Activated CD8-positive, alpha-beta memory T cell treated with anti-CD3 and anti-CD28 coated beads for 48 hours (primary cell): ENCODE data around the gene MRPL24.
"Not testable (repeated sequence)": the region's sequence is repeated elsewhere in the genome, so short reads cannot be mapped to it uniquely, and the experiment has no call there.

Source experiments
- DNase-seq, 3 experiments: peaks; one replicate each; pipeline ENCODE4 v3.0.0-alpha.2; 2020; ENCODE audit warnings: low read depth in 2 of 3, low spot score in 2 of 3

Gene MRPL24

DNA sequence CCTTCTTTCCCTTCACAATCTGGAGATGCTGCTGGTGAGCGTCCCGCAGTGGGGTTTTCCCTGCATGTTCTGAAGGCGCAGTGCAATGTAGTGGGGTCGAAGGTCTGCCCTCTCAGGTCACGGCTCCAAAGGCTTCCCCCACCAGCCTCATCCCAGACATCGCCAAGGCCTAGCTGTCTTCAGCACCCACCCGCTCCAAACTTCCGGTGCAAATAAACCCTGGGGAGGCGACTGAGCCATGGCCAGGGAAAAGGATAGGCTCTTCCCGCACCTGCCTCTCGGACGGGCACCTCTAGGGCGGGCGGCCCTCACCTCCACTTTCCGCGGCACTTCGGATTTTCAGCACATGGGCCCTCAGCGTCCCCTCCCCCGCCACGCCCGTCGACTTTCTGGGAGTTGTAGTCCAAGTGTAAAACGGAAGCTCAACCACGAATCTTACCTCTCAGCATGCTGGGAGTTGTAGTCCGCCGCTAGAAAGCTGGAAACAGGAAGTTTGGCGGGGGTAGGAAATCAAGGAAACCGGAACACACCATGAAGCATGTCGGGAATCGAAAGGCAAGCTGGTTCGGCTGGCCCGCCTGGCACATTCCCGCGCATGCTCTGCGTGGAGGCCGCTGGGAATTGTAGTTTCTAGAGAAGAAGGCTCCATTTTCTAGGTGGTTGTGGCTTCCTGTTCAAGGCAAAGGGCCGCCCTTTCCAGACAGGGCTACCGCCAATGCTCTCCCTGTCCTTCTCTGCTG lies at the start of gene MRPL24:
Gene MRPL24, minus strand, starts transcription at position 348 of the 740 bp plus-strand sequence. CDS start 2,384 bp downstream, outside the sequence.
- peak; percentile 83 to 91 (median 85) for DNase-seq

- no peak for DNase-seq
Measured at GRCh38 chr1:156789621-156790318, 48.9 kb upstream of the MRPL24 start.

- DNase-seq: no peak
Measured at GRCh38 chr1:156788136-156788535, 47.2 kb upstream of the MRPL24 start.

GRCh38 chr1:156786640-156787039 lies 45.8 kb upstream of the MRPL24 start:
- DNase-seq: no peak

DNA sequence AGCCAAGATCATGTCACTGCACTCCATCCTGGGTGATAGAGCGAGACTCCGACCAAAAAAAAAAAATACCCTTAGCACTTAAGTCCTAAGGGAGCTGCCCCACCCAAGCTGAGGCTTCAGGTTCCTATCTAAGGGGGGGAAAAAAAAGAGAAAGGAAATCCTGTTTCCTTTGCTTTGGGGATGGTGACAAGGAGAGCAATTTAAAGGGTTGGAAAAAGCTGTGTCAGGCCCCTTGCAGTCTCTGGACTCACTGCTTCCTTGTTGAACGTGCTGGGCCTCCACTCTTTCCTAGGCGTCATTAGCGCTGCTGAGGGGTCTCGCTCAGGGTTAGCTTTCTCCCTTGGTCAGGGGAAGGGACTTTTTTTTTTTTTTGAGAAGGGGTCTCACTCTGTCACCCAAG lies 44.6 kb upstream of the MRPL24 start:
- no peak for DNase-seq

GRCh38 chr1:156781585-156782186 lies 40.8 kb upstream of the MRPL24 start:
- no peak for DNase-seq

GRCh38 chr1:156777573-156777972 lies 36.7 kb upstream of the MRPL24 start:
- no peak for DNase-seq

DNA sequence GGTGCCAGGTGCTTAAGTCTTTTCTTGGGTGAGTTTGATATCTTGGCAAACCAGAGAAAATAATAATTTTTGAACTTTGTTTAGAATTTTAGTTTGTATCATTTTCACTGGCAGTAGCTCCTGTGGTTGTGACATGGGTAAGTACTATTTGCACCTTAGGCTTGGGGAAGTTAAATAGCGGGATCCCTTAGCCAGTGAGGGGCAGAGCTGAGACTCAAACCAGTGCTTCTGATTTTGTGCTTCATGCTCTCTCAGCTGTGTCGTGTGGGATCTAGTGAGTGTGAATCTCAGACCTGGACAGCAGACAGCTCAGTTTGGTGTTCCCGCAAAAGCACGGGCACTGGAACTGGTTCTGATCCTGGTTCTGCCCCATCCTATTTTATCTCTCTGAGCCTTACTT lies 36.1 kb upstream of the MRPL24 start:
- DNase-seq: no peak

- no peak for DNase-seq
Measured at GRCh38 chr1:156775799-156776198, 34.9 kb upstream of the MRPL24 start.

- no peak for DNase-seq
Measured at GRCh38 chr1:156773607-156774006, 32.7 kb upstream of the MRPL24 start.

GRCh38 chr1:156772728-156773497 lies 32.0 kb upstream of the MRPL24 start:
- DNase-seq: no peak

DNA sequence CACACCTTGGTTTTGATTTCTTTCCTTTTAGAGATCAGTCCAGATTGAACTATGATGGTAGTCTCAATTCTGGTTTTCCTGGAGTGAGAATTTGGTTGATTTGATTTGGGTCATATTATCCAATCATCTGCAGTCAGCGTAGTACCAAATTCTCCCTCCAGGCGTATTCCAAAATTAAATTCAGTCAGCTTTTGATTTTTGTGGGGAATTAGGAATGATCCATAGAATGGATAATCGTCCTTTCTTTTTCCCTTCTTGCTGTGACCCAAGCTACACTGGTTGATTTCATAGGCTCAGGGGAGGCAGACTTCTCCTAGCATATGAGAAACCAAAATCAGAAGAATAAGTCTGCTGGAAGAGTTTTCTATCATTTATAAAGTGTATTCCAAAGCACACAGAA lies 31.3 kb upstream of the MRPL24 start:
- no peak for DNase-seq

GRCh38 chr1:156768610-156769295 lies 27.9 kb upstream of the MRPL24 start:
- no peak for DNase-seq

GRCh38 chr1:156767879-156768604 lies 27.2 kb upstream of the MRPL24 start:
- DNase-seq: peak in 1 of 3 experiments; percentile 11

GRCh38 chr1:156767101-156767878 lies 26.4 kb upstream of the MRPL24 start, which contains the start of gene PRCC:
PRCC (plus strand) TSS chr1:156767535; CDS start chr1:156767772, 237 bp downstream.
- peak; percentile 76 to 91 (median 83) for DNase-seq

- no peak for DNase-seq
Measured at GRCh38 chr1:156766298-156767100, 25.6 kb upstream of the MRPL24 start.

GRCh38 chr1:156765666-156766065 lies 24.8 kb upstream of the MRPL24 start:
- no peak for DNase-seq

GRCh38 chr1:156765136-156765535 lies 24.2 kb upstream of the MRPL24 start:
- not testable (repeated sequence) for DNase-seq

DNA sequence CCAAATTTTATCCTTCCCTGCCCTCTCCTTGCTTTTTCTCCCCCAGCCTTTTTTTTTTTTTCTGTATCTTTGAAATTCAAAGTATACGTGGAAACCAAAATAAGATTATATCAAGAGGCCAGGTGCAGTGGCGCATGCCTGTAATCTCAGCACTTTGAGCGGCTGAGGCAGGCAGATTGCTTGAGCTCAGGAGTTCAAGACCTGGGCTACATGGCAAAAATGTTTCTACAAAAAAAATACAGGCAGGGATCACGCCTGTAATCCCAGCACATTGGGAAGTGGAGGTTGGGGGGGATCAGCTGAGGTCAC lies 19.9 kb upstream of the MRPL24 start:
- no peak for DNase-seq
